Stimulated activated effector memory CD8-positive, alpha-beta T cell treated with anti-CD3 and anti-CD28 coated beads, Interleukin-12 subunit alpha, Interleukin-12 subunit beta, amount 100 ng/mL, for 72 hours (primary cell): ENCODE data around the gene RIT2.

Source experiments
- ATAC-seq: fragments of 150-1000 bp; cut with Tn5 transposase; 2 replicates; pipeline ENCODE4 v1.10.0; 2021
- DNase-seq, 2 donors: peaks; one replicate each; pipeline ENCODE4 v3.0.0; 2021 to 2022; ENCODE audit warnings: low spot score in 2 of 2
- H3K27ac Mint-ChIP-seq: one replicate; pipeline ENCODE4 v1.8.0; 2022; ENCODE audit warnings: mild to moderate bottlenecking, mixed read lengths
- H3K36me3 Mint-ChIP-seq: one replicate; pipeline ENCODE4 v1.8.0; 2022; ENCODE audit warnings: mild to moderate bottlenecking, mixed read lengths
- H3K4me1 Mint-ChIP-seq: one replicate; pipeline ENCODE4 v1.8.0; 2022; ENCODE audit warnings: mixed read lengths
- H3K4me3 Mint-ChIP-seq: one replicate; pipeline ENCODE4 v1.8.0; 2022; ENCODE audit warnings: mild to moderate bottlenecking, mixed read lengths
- H3K9me3 Mint-ChIP-seq: one replicate; pipeline ENCODE4 v1.8.0; 2022; ENCODE audit warnings: mixed read lengths

The RIT2 gene

GRCh38 chr18:42892181-42892580 is 223.3 kb downstream of the RIT2 start:
- Mint-ChIP-seq H3K9me3 (peaks cover 22% of the 10 kb centered on the region), H3K36me3 (no peaks in the 10 kb centered on the region), H3K27ac (no peak overlapping the region), H3K4me1 (no peaks in the 10 kb centered on the region), H3K4me3 (no peak overlapping the region)
- ATAC-seq, result no peak
- DNase-seq, result no peak

GRCh38 chr18:42891705-42892104 is 223.8 kb downstream of the RIT2 start:
- DNase-seq (no peak), ATAC-seq (no peak)
- Mint-ChIP-seq H3K4me1 (no peaks in the 10 kb centered on the region), H3K27ac (no peak overlapping the region), H3K4me3 (no peak overlapping the region), H3K36me3 (no peaks in the 10 kb centered on the region), H3K9me3 (peaks cover 17% of the 10 kb centered on the region)

- Mint-ChIP-seq H3K36me3 (no peaks in the 10 kb centered on the region), H3K4me1 (no peaks in the 10 kb centered on the region), H3K27ac (no peak overlapping the region)
Measured at GRCh38 chr18:42883169-42883568, 232.3 kb downstream of the RIT2 start.

GRCh38 chr18:42882122-42882521 is 233.4 kb downstream of the RIT2 start:
- DNase-seq (no peak), ATAC-seq (no peak)
- H3K36me3 Mint-ChIP-seq, result no peaks in the 10 kb centered on the region
- no peak overlapping the region for H3K27ac Mint-ChIP-seq
- H3K9me3 Mint-ChIP-seq, result peaks cover 26% of the 10 kb centered on the region
- H3K4me3 Mint-ChIP-seq, result no peak overlapping the region
- H3K4me1 Mint-ChIP-seq, result no peaks in the 10 kb centered on the region

More at GRCh38 chr18:42883169-42883568, 232.3 kb downstream of the RIT2 start:
- ATAC-seq, result no peak
- no peak for DNase-seq
- Mint-ChIP-seq H3K4me3 (no peak overlapping the region), H3K9me3 (peaks cover 30% of the 10 kb centered on the region)

- H3K9me3 Mint-ChIP-seq, result peaks cover 8% of the 10 kb centered on the region
- no peak overlapping the region for H3K27ac Mint-ChIP-seq
- ATAC-seq (no peak), DNase-seq (no peak)
- H3K36me3 Mint-ChIP-seq, result no peaks in the 10 kb centered on the region
- H3K4me3 Mint-ChIP-seq, result no peak overlapping the region
- no peaks in the 10 kb centered on the region for H3K4me1 Mint-ChIP-seq
Measured at GRCh38 chr18:42872838-42873237, 242.6 kb downstream of the RIT2 start.

- peaks cover 17% of the 10 kb centered on the region for H3K9me3 Mint-ChIP-seq
- no peak for DNase-seq
- H3K27ac Mint-ChIP-seq, result no peak overlapping the region
- H3K4me1 Mint-ChIP-seq, result no peaks in the 10 kb centered on the region
- no peak for ATAC-seq
- no peaks in the 10 kb centered on the region for H3K36me3 Mint-ChIP-seq
- no peak overlapping the region for H3K4me3 Mint-ChIP-seq
Measured at GRCh38 chr18:42864876-42865275, 250.6 kb downstream of the RIT2 start.

- Mint-ChIP-seq H3K9me3 (peaks cover 17% of the 10 kb centered on the region), H3K36me3 (no peaks in the 10 kb centered on the region), H3K4me1 (no peaks in the 10 kb centered on the region), H3K27ac (no peak overlapping the region), H3K4me3 (no peak overlapping the region)
- ATAC-seq (no peak), DNase-seq (no peak)
Measured at GRCh38 chr18:42861271-42861670, 254.2 kb downstream of the RIT2 start.

- Mint-ChIP-seq H3K9me3 (peaks cover 12% of the 10 kb centered on the region), H3K4me1 (no peaks in the 10 kb centered on the region), H3K4me3 (no peak overlapping the region), H3K27ac (no peak overlapping the region), H3K36me3 (no peaks in the 10 kb centered on the region)
- no peak for DNase-seq
- no peak for ATAC-seq
Measured at GRCh38 chr18:42860548-42860947, 254.9 kb downstream of the RIT2 start.

GRCh38 chr18:42860011-42860410 is 255.5 kb downstream of the RIT2 start:
- ATAC-seq (no peak), DNase-seq (no peak)
- Mint-ChIP-seq H3K4me1 (no peaks in the 10 kb centered on the region), H3K36me3 (no peaks in the 10 kb centered on the region), H3K27ac (no peak overlapping the region), H3K4me3 (no peak overlapping the region), H3K9me3 (peaks cover 11% of the 10 kb centered on the region)

- H3K4me1 Mint-ChIP-seq, result no peaks in the 10 kb centered on the region
- H3K27ac Mint-ChIP-seq, result no peak overlapping the region
- H3K36me3 Mint-ChIP-seq, result no peaks in the 10 kb centered on the region
- ATAC-seq (no peak), DNase-seq (no peak)
- H3K4me3 Mint-ChIP-seq, result no peak overlapping the region
- H3K9me3 Mint-ChIP-seq, result peaks cover 7% of the 10 kb centered on the region
Measured at GRCh38 chr18:42854558-42854957, 260.9 kb downstream of the RIT2 start.

GRCh38 chr18:42850174-42851083 is 265.1 kb downstream of the RIT2 start:
- ATAC-seq, result no peak
- no peak overlapping the region for H3K27ac Mint-ChIP-seq

GRCh38 chr18:42839408-42839807 is 276.1 kb downstream of the RIT2 start:
- H3K27ac Mint-ChIP-seq, result no peak overlapping the region
- peaks cover 9% of the 10 kb centered on the region for H3K9me3 Mint-ChIP-seq
- H3K4me1 Mint-ChIP-seq, result no peaks in the 10 kb centered on the region
- no peak overlapping the region for H3K4me3 Mint-ChIP-seq
- DNase-seq (no peak), ATAC-seq (no peak)
- H3K36me3 Mint-ChIP-seq, result no peaks in the 10 kb centered on the region

More at GRCh38 chr18:42850174-42851083, 265.1 kb downstream of the RIT2 start:
- no peak overlapping the region for H3K4me3 Mint-ChIP-seq
- DNase-seq, result no peak
- no peaks in the 10 kb centered on the region for H3K36me3 Mint-ChIP-seq
- H3K9me3 Mint-ChIP-seq, result peaks cover 11% of the 10 kb centered on the region
- H3K4me1 Mint-ChIP-seq, result no peaks in the 10 kb centered on the region

- Mint-ChIP-seq H3K9me3 (peaks cover 8% of the 10 kb centered on the region), H3K4me1 (no peaks in the 10 kb centered on the region), H3K4me3 (no peak overlapping the region), H3K36me3 (no peaks in the 10 kb centered on the region), H3K27ac (no peak overlapping the region)
- no peak for DNase-seq
- no peak for ATAC-seq
Measured at GRCh38 chr18:42838546-42839145, 276.8 kb downstream of the RIT2 start.

GRCh38 chr18:42830936-42831335 is 284.5 kb downstream of the RIT2 start:
- ATAC-seq, result no peak
- H3K27ac Mint-ChIP-seq, result no peak overlapping the region
- DNase-seq, result no peak
- H3K36me3 Mint-ChIP-seq, result no peaks in the 10 kb centered on the region
- H3K4me1 Mint-ChIP-seq, result no peaks in the 10 kb centered on the region
- H3K4me3 Mint-ChIP-seq, result no peak overlapping the region
- H3K9me3 Mint-ChIP-seq, result peaks cover 19% of the 10 kb centered on the region

- Mint-ChIP-seq H3K36me3 (no peaks in the 10 kb centered on the region), H3K4me3 (no peak overlapping the region), H3K4me1 (no peaks in the 10 kb centered on the region), H3K9me3 (peaks cover 21% of the 10 kb centered on the region), H3K27ac (no peak overlapping the region)
- ATAC-seq, result no peak
- no peak for DNase-seq
Measured at GRCh38 chr18:42828881-42829280, 286.6 kb downstream of the RIT2 start.

GRCh38 chr18:42824178-42824577 is 291.3 kb downstream of the RIT2 start:
- DNase-seq (no peak), ATAC-seq (no peak)
- Mint-ChIP-seq H3K4me3 (no peak overlapping the region), H3K4me1 (no peaks in the 10 kb centered on the region), H3K36me3 (no peaks in the 10 kb centered on the region), H3K9me3 (peaks cover 9% of the 10 kb centered on the region), H3K27ac (no peak overlapping the region)
